Esophagus squamous epithelium (tissue), 4 donors: ENCODE data around the gene OBSCN.

Source experiments
- POLR2A ChIP-seq, 4 donors: fragments of 450-650 bp; IDR thresholded peaks; one replicate each; pipeline ENCODE4 v1.6.1; 2017; ENCODE audit warnings: antibody characterized with exemption in 4 of 4, mild to moderate bottlenecking in 4 of 4, moderate library complexity in 3 of 4
- TF ChIP-seq, protein P1 (sequence below), 6 experiments: fragments of 450-650 bp in 4 of 6; fragments of 200-600 bp in 2 of 6; sonication (generic) in 2 of 6; IDR thresholded peaks; one replicate each; pipeline ENCODE4 v1.5.1; 2016 to 2019; ENCODE audit warnings: antibody characterized with exemption in 6 of 6, mild to moderate bottlenecking in 4 of 6, moderate library complexity in 4 of 6

DNA sequence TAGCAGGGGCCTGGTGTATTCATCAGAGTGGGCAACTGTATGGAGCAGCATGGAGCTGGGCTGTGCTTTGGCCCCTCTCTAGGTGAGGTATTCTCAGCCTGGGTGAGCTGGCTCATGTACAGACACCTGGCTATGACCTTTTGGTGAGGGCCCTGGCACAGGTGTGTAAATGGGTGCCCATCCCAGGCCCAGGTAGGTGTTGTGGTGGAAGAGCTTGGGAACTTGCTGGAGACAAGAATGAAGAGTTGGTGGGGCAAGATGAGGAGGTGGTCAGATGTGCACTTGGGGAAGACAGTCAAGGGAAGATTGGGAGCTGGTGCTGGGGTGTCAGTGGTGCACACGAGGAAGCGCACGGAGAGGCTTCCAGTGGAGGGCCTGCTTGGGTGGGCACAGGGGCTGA, 103.2 kb downstream of the OBSCN start:
- TF ChIP-seq, protein P1, sequence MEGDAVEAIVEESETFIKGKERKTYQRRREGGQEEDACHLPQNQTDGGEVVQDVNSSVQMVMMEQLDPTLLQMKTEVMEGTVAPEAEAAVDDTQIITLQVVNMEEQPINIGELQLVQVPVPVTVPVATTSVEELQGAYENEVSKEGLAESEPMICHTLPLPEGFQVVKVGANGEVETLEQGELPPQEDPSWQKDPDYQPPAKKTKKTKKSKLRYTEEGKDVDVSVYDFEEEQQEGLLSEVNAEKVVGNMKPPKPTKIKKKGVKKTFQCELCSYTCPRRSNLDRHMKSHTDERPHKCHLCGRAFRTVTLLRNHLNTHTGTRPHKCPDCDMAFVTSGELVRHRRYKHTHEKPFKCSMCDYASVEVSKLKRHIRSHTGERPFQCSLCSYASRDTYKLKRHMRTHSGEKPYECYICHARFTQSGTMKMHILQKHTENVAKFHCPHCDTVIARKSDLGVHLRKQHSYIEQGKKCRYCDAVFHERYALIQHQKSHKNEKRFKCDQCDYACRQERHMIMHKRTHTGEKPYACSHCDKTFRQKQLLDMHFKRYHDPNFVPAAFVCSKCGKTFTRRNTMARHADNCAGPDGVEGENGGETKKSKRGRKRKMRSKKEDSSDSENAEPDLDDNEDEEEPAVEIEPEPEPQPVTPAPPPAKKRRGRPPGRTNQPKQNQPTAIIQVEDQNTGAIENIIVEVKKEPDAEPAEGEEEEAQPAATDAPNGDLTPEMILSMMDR (IDR thresholded peaks at IDR 0.05) = no peak
- no peak for TF ChIP-seq POLR2A (IDR thresholded peaks at IDR 0.05)
